ENCODE data around the gene FRAS1. TPM values are rescaled to one million over a fixed set of nuclear protein-coding genes. Genes with fewer than 3 reads are reported as not detected.
"Not testable (repeated sequence)": the region's sequence is repeated elsewhere in the genome, so short reads cannot be mapped to it uniquely, and the experiment has no call there.

Gene FRAS1
- not detected for polyA plus RNA-seq

- Mint-ChIP-seq H3K27me3 (ENCODE audit: low read depth in 3 of 3) (peaks cover 12 to 39% (median 17%) of the 10 kb centered on the region in 3 donors), H3K9me3 (no peaks in the 10 kb centered on the region), H3K36me3 (no peaks in the 10 kb centered on the region), H3K4me3 (peak within 1 kb of the TSS; percentile 74 to 94 (median 83)), H3K27ac (no peak within 1 kb of the TSS), H3K4me1 (peaks cover 28 to 36% of the 10 kb centered on the region in 2 donors)
- no peak for DNase-seq
These were observed at the start of gene FRAS1 for GRCh38 chr4:78057135-78057599. Gene FRAS1, plus strand, starts transcription at chr4:78057323. Its CDS starts 687 bp downstream, at chr4:78058010.

DNA sequence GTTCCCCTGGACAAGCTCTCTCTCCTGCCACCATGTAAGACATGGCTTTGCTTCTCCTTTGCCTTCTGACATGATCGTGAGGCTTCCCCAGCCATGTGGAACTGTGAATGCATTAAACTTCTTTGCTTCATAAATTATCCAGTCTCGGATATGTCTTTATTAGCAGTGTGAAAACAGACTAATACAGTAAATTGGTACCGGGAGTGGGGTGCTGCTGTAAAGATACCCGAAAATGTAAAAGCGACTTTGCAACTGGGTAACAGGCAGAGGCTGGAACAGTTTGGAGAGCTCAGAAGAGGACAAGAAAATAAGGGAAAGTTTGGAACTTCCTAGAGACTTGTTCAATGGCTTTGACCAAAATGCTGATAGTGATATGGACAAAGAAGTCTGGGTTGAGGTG lies 46.1 kb upstream of the FRAS1 start:
- peaks cover 3 to 14% (median 10%) of the 10 kb centered on the region in 6 donors for H3K9me3 Mint-ChIP-seq
- not testable (repeated sequence) for H3K36me3 Mint-ChIP-seq; DNase-seq; H3K4me3 Mint-ChIP-seq; H3K4me1 Mint-ChIP-seq; H3K27me3 Mint-ChIP-seq (ENCODE audit: low read depth in 3 of 3); H3K27ac Mint-ChIP-seq

- H3K9me3 Mint-ChIP-seq: peaks cover 3 to 12% (median 10%) of the 10 kb centered on the region in 6 donors
- DNase-seq: no peak
- no peak overlapping the region for H3K4me3 Mint-ChIP-seq
- no peaks in the 10 kb centered on the region for H3K4me1 Mint-ChIP-seq
- peaks cover 6 to 7% (median 6%) of the 10 kb centered on the region in 3 donors for H3K36me3 Mint-ChIP-seq
- no peak overlapping the region for H3K27ac Mint-ChIP-seq
- H3K27me3 Mint-ChIP-seq (ENCODE audit: low read depth in 3 of 3): peaks cover under 1 to 3% (median 2%) of the 10 kb centered on the region in 3 donors
These were observed 41.9 kb upstream of the FRAS1 start for GRCh38 chr4:78014889-78015886.

- Mint-ChIP-seq H3K4me3 (no peak overlapping the region), H3K9me3 (peaks cover 0 to 4% (median 0%) of the 10 kb centered on the region in 6 donors), H3K27ac (no peak overlapping the region), H3K4me1 (no peaks in the 10 kb centered on the region), H3K27me3 (ENCODE audit: low read depth in 3 of 3) (peaks cover 0 to 3% (median 0%) of the 10 kb centered on the region in 3 donors), H3K36me3 (no peaks in the 10 kb centered on the region)
- DNase-seq: no peak
These were observed 38.7 kb upstream of the FRAS1 start for GRCh38 chr4:78018271-78019049.

DNA sequence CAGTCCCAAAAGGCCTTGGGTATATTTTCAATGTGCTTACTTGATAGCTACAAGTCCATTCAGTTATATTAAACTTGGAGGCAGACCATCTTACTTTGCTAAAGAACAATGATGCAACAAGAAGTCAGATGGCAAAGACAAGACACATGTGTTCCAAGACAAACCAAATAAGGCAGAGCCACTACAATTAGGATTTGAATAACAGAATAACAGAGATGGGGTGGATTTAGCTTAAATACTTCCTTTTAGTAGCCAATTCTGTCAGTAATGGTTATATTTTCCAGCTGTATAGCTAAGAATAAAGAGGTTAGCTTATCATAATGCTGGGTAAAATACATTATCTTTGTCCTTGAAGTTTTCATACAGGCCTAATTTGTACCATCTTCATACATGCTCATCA lies 37.7 kb upstream of the FRAS1 start:
- Mint-ChIP-seq H3K36me3 (no peaks in the 10 kb centered on the region), H3K27me3 (ENCODE audit: low read depth in 3 of 3) (peaks cover 0 to 3% (median 0%) of the 10 kb centered on the region in 3 donors), H3K9me3 (peaks cover 0 to 4% (median 0%) of the 10 kb centered on the region in 6 donors), H3K4me3 (no peak overlapping the region), H3K27ac (no peak overlapping the region), H3K4me1 (no peaks in the 10 kb centered on the region)
- DNase-seq: no peak

DNA sequence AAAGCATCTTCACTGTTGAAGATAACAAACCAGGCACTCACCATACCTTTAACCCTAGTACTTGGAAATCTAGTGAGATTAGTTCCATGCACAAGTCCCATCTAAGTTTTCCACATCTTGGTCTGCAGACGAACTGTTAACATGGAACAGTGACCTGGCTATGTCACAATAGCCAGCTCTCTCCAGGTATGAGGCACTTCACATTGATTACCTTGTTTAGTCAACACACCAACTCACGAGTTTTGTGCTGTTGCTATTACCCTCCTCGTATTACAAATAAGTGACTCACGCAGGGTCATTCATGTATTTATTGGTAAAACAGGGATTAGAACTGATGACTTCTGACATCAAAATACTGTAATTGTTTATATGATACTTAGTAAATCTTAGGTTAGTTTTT lies 36.4 kb upstream of the FRAS1 start:
- Mint-ChIP-seq H3K9me3 (no peaks in the 10 kb centered on the region), H3K36me3 (no peaks in the 10 kb centered on the region), H3K4me1 (no peaks in the 10 kb centered on the region), H3K4me3 (no peak overlapping the region), H3K27me3 (ENCODE audit: low read depth in 3 of 3) (peaks cover 0 to 2% (median 0%) of the 10 kb centered on the region in 3 donors), H3K27ac (no peak overlapping the region)
- no peak for DNase-seq

- Mint-ChIP-seq H3K9me3 (no peaks in the 10 kb centered on the region), H3K36me3 (no peaks in the 10 kb centered on the region), H3K27me3 (ENCODE audit: low read depth in 3 of 3) (peaks cover 0 to 4% (median 3%) of the 10 kb centered on the region in 3 donors), H3K4me1 (no peaks in the 10 kb centered on the region), H3K27ac (no peak overlapping the region), H3K4me3 (no peak overlapping the region)
- no peak for DNase-seq
These were observed 34.6 kb upstream of the FRAS1 start for GRCh38 chr4:78022517-78022916.

DNA sequence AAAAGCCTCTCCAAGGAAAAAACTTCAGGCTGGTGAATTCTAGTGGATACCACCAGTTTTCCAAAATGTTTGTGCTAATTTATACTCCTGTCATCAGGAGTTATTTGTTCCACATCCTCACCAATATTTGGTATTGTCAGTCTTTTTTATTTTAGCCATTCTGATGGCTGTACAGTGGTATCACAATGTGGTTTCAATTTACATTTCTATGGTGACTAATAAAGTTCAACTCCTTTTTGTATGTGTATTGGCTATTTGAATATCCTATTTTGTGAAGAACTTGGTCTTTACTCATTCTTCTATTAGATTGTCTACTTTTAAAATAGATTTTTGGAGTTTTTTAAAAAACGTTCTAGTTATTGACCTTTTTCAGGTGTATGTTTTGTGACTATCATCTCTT lies 33.0 kb upstream of the FRAS1 start:
- H3K27me3 Mint-ChIP-seq (ENCODE audit: low read depth in 3 of 3): peaks cover 0 to 4% (median 3%) of the 10 kb centered on the region in 3 donors
- no peak overlapping the region for H3K4me3 Mint-ChIP-seq
- no peak overlapping the region for H3K27ac Mint-ChIP-seq
- H3K9me3 Mint-ChIP-seq: no peaks in the 10 kb centered on the region
- DNase-seq: no peak
- H3K36me3 Mint-ChIP-seq: no peaks in the 10 kb centered on the region
- H3K4me1 Mint-ChIP-seq: no peaks in the 10 kb centered on the region

DNA sequence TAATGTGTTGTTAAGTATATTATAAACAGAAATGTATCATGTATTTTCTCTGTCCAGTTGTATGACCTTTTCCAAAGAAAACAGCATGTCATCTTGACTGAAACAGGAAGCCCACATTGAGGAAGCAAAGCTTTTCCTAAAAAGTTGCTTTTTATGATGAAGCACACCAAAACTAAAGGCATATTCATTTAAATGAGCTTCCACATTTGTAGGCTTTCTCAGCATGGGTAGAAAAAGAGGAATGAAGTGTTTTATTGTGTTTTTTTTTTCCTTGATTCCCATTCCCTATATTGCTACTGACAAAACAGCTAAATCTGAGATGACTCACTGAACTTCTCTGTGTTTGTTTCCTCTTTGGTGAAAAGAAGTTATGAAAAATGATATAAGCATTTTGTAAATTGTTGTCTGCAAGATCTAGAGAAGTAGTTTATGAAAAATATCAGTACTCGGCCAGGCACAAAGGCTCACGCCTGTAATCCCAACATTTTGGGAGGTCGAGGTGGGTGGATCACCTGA lies 32.5 kb upstream of the FRAS1 start:
- Mint-ChIP-seq H3K9me3 (no peaks in the 10 kb centered on the region), H3K27me3 (ENCODE audit: low read depth in 3 of 3) (peaks cover 0 to 7% (median 4%) of the 10 kb centered on the region in 3 donors), H3K4me1 (no peaks in the 10 kb centered on the region), H3K4me3 (no peak overlapping the region), H3K36me3 (no peaks in the 10 kb centered on the region), H3K27ac (no peak overlapping the region)
- no peak for DNase-seq

- no peak for DNase-seq
- H3K4me3 Mint-ChIP-seq: no peak overlapping the region
- no peaks in the 10 kb centered on the region for H3K36me3 Mint-ChIP-seq
- peaks cover 5 to 7% (median 6%) of the 10 kb centered on the region in 3 donors for H3K27me3 Mint-ChIP-seq (ENCODE audit: low read depth in 3 of 3)
- H3K4me1 Mint-ChIP-seq: no peaks in the 10 kb centered on the region
- no peak overlapping the region for H3K27ac Mint-ChIP-seq
- no peaks in the 10 kb centered on the region for H3K9me3 Mint-ChIP-seq
These were observed 25.6 kb upstream of the FRAS1 start for GRCh38 chr4:78031417-78031950.

GRCh38 chr4:78032446-78032845 lies 24.7 kb upstream of the FRAS1 start:
- Mint-ChIP-seq H3K27ac (no peak overlapping the region), H3K4me1 (no peaks in the 10 kb centered on the region)

DNA sequence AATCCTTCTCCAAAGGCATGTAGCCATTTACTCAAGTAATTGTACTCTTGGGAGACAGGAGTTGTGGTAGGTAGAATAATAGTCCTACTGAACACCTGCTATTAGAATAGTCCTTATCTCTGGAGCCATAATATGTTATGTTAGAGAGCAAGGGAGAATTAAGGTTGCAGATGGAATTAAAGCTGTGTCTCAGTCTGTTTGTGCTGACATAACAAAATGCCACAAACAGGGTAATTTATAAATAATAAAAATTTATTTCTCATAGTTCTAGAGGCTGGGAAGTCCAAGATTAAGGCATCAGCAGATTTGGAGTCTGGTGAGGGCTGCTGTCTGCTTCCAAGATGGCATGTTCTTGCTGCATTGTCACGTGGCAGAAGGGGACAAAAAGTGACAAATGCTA lies 24.2 kb upstream of the FRAS1 start:
- no peaks in the 10 kb centered on the region for H3K36me3 Mint-ChIP-seq
- no peak overlapping the region for H3K4me3 Mint-ChIP-seq
- H3K9me3 Mint-ChIP-seq: no peaks in the 10 kb centered on the region
- H3K4me1 Mint-ChIP-seq: no peaks in the 10 kb centered on the region
- no peak overlapping the region for H3K27ac Mint-ChIP-seq
- DNase-seq: no peak
- H3K27me3 Mint-ChIP-seq (ENCODE audit: low read depth in 3 of 3): peaks cover 3 to 6% (median 5%) of the 10 kb centered on the region in 3 donors

More at GRCh38 chr4:78032446-78032845, 24.7 kb upstream of the FRAS1 start:
- DNase-seq: no peak
- Mint-ChIP-seq H3K36me3 (no peaks in the 10 kb centered on the region), H3K27me3 (ENCODE audit: low read depth in 3 of 3) (peaks cover 3 to 6% (median 5%) of the 10 kb centered on the region in 3 donors), H3K4me3 (no peak overlapping the region), H3K9me3 (no peaks in the 10 kb centered on the region)

DNA sequence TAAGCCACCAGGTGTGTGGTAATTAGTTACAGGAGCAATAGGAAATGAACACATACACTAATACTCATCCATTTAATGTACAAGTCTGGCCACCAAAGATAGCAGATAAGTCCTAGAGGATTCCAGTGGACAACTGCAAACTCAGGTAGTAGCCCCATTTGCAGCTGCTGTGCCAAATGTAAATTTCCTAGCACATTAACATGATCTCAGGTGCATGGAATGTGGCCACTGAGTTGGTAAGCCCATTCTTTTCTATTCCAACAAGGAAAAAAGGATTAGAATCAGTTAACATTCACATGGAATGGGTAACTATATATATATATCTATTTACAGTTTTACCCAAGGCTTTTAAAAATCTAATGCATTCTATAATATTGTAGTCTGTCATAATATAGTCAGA lies 23.3 kb upstream of the FRAS1 start:
- no peaks in the 10 kb centered on the region for H3K4me1 Mint-ChIP-seq
- peaks cover 0 to 4% (median 0%) of the 10 kb centered on the region in 6 donors for H3K9me3 Mint-ChIP-seq
- peaks cover 6% of the 10 kb centered on the region in 3 donors for H3K27me3 Mint-ChIP-seq (ENCODE audit: low read depth in 3 of 3)
- DNase-seq: no peak
- H3K36me3 Mint-ChIP-seq: no peaks in the 10 kb centered on the region
- no peak overlapping the region for H3K4me3 Mint-ChIP-seq
- no peak overlapping the region for H3K27ac Mint-ChIP-seq

All from immature natural killer cell (primary cell).